H1 (cell line): ENCODE measurements around the gene KRT80. TPM values are rescaled to one million over a fixed set of nuclear protein-coding genes. Genes with fewer than 3 reads are reported as not detected.

Experiments
- CBX8 ChIP-seq: fragments of 300-800, 300-1000 bp; sonication (generic); IDR thresholded peaks from 2 replicates; pipeline ENCODE4 v1.7.1; 2016; ENCODE audit warnings: low read depth, low read length, borderline replicate concordance
- CHD2 ChIP-seq: IDR thresholded peaks from 2 replicates; pipeline ENCODE4 v1.6.1; 2012; ENCODE audit warnings: low read length, improper control_type of control experiment
- EZH2 ChIP-seq: fragments of 200-600 bp; sonication (generic); IDR thresholded peaks from 2 replicates; pipeline ENCODE4 v1.7.1; 2012; ENCODE audit warnings: low read depth, mild to moderate bottlenecking, moderate library complexity, low read length, inconsistent platforms; ENCODE audit not compliant: severe bottlenecking
- JUN ChIP-seq: IDR thresholded peaks from 2 replicates; pipeline ENCODE4 v1.6.1; 2011; ENCODE audit warnings: low read depth, mild to moderate bottlenecking, improper control_type of control experiment, low read length
- JUND ChIP-seq: IDR thresholded peaks from 2 replicates; pipeline ENCODE4 v1.6.1; 2011; ENCODE audit warnings: mild to moderate bottlenecking, improper control_type of control experiment, low read length
- KDM4A ChIP-seq: IDR thresholded peaks from one replicate; pipeline ENCODE4 v1.7.1; 2012; ENCODE audit warnings: low read depth, mild to moderate bottlenecking, moderate library complexity, low read length, inconsistent platforms; ENCODE audit not compliant: severe bottlenecking
- KDM5A ChIP-seq: fragments of 200-600 bp; IDR thresholded peaks from 2 replicates; pipeline ENCODE4 v1.7.1; 2012; ENCODE audit warnings: mild to moderate bottlenecking, low read length, inconsistent platforms, mixed read lengths
- NANOG ChIP-seq: IDR thresholded peaks from 2 replicates; pipeline ENCODE4 v1.6.1; 2011; ENCODE audit warnings: low read length, low read depth, mild to moderate bottlenecking, inconsistent platforms; ENCODE audit not compliant: insufficient read depth, poor library complexity, severe bottlenecking
- TAF1 ChIP-seq: IDR thresholded peaks from 2 replicates; pipeline ENCODE4 v1.6.1; 2011; ENCODE audit warnings: mild to moderate bottlenecking, low read depth, low read length
- polyA plus RNA-seq, 7 experiments: library from polyadenylated mRNA; depleted of rRNA in 3 of 7; stranded (reverse) in 5 of 7; unstranded in 2 of 7; fragments of >200 nt in 5 of 7; fragments of 200-250 nt in 2 of 7; gene quantifications; 1 replicate in 5 of 7; 2 replicates in 1 of 7; 4 replicates in 1 of 7; pipeline versions ENCODE4 v1.2.1 to v1.2.3, GENCODE V29; 2011 to 2013; ENCODE audit warnings: missing spikeins in 2 of 7, mixed read lengths in 2 of 7
- total RNA-seq: library from RNA; stranded (reverse); fragmentation: NEBNext Ultra II Directional; extraction: Animal tissue kit (Norgen Biotek cat#: 25700); gene quantifications from 2 replicates; pipeline ENCODE4 v1.2.1, GENCODE V29; 2021
- TF ChIP-seq, protein P1 (sequence below): fragments of 300-600 bp; sonication (generic); IDR thresholded peaks from 2 replicates; pipeline ENCODE4 v1.7.1; 2012; ENCODE audit warnings: low read length, moderate library complexity, mild to moderate bottlenecking, inconsistent platforms; ENCODE audit not compliant: insufficient replicate concordance
- TF ChIP-seq, protein P2 (sequence below): IDR thresholded peaks from 2 replicates; pipeline ENCODE4 v1.6.1; 2012; ENCODE audit warnings: inconsistent platforms

KRT80 gene
- total and polyA plus RNA-seq, 2 of the 8 experiments (the other 6 are each of a cell fraction or from before 2014, with no cell fraction given), result 0.05 TPM; not detected in 1

DNA sequence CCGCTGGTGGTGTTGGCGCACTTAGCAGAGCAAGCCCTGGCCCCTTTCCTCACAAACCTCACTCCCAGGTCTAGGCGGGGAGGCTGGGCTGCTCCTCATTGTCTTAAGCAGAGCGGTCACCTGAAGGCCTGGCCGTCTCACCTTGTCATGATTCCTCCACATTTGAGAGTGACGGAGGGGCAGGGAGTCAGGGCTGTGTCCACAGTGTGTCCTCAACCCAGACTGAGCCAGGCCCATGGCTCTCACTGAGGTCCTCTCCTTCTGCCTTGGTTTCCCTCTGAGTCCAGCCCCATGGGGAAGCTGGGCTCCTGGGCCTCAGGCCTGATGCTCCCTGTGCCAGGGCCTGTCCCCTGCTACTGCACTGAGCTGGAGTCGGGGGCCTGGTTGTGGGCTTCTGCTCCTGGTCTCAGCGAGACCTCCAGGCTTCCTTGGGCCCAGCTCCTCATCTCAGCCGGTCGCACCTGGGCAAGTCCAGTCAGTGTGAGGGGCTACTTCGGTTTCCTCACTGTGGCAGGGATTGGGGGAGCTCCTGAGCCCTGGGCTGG, 44.9 kb downstream of the KRT80 start (continued):
- TF ChIP-seq, protein P1, sequence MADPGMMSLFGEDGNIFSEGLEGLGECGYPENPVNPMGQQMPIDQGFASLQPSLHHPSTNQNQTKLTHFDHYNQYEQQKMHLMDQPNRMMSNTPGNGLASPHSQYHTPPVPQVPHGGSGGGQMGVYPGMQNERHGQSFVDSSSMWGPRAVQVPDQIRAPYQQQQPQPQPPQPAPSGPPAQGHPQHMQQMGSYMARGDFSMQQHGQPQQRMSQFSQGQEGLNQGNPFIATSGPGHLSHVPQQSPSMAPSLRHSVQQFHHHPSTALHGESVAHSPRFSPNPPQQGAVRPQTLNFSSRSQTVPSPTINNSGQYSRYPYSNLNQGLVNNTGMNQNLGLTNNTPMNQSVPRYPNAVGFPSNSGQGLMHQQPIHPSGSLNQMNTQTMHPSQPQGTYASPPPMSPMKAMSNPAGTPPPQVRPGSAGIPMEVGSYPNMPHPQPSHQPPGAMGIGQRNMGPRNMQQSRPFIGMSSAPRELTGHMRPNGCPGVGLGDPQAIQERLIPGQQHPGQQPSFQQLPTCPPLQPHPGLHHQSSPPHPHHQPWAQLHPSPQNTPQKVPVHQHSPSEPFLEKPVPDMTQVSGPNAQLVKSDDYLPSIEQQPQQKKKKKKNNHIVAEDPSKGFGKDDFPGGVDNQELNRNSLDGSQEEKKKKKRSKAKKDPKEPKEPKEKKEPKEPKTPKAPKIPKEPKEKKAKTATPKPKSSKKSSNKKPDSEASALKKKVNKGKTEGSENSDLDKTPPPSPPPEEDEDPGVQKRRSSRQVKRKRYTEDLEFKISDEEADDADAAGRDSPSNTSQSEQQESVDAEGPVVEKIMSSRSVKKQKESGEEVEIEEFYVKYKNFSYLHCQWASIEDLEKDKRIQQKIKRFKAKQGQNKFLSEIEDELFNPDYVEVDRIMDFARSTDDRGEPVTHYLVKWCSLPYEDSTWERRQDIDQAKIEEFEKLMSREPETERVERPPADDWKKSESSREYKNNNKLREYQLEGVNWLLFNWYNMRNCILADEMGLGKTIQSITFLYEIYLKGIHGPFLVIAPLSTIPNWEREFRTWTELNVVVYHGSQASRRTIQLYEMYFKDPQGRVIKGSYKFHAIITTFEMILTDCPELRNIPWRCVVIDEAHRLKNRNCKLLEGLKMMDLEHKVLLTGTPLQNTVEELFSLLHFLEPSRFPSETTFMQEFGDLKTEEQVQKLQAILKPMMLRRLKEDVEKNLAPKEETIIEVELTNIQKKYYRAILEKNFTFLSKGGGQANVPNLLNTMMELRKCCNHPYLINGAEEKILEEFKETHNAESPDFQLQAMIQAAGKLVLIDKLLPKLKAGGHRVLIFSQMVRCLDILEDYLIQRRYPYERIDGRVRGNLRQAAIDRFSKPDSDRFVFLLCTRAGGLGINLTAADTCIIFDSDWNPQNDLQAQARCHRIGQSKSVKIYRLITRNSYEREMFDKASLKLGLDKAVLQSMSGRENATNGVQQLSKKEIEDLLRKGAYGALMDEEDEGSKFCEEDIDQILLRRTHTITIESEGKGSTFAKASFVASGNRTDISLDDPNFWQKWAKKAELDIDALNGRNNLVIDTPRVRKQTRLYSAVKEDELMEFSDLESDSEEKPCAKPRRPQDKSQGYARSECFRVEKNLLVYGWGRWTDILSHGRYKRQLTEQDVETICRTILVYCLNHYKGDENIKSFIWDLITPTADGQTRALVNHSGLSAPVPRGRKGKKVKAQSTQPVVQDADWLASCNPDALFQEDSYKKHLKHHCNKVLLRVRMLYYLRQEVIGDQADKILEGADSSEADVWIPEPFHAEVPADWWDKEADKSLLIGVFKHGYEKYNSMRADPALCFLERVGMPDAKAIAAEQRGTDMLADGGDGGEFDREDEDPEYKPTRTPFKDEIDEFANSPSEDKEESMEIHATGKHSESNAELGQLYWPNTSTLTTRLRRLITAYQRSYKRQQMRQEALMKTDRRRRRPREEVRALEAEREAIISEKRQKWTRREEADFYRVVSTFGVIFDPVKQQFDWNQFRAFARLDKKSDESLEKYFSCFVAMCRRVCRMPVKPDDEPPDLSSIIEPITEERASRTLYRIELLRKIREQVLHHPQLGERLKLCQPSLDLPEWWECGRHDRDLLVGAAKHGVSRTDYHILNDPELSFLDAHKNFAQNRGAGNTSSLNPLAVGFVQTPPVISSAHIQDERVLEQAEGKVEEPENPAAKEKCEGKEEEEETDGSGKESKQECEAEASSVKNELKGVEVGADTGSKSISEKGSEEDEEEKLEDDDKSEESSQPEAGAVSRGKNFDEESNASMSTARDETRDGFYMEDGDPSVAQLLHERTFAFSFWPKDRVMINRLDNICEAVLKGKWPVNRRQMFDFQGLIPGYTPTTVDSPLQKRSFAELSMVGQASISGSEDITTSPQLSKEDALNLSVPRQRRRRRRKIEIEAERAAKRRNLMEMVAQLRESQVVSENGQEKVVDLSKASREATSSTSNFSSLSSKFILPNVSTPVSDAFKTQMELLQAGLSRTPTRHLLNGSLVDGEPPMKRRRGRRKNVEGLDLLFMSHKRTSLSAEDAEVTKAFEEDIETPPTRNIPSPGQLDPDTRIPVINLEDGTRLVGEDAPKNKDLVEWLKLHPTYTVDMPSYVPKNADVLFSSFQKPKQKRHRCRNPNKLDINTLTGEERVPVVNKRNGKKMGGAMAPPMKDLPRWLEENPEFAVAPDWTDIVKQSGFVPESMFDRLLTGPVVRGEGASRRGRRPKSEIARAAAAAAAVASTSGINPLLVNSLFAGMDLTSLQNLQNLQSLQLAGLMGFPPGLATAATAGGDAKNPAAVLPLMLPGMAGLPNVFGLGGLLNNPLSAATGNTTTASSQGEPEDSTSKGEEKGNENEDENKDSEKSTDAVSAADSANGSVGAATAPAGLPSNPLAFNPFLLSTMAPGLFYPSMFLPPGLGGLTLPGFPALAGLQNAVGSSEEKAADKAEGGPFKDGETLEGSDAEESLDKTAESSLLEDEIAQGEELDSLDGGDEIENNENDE, result no peak
- TF ChIP-seq EZH2, result no peak
- TF ChIP-seq JUN, result no peak
- TF ChIP-seq CBX8, result no peak
- no peak for TF ChIP-seq CHD2
- TF ChIP-seq KDM4A, result no peak
- TF ChIP-seq NANOG, result no peak
- TF ChIP-seq KDM5A, result no peak
- TF ChIP-seq, protein P2, sequence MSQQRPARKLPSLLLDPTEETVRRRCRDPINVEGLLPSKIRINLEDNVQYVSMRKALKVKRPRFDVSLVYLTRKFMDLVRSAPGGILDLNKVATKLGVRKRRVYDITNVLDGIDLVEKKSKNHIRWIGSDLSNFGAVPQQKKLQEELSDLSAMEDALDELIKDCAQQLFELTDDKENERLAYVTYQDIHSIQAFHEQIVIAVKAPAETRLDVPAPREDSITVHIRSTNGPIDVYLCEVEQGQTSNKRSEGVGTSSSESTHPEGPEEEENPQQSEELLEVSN, result no peak
- no peak for TF ChIP-seq JUND
- no peak for TF ChIP-seq TAF1
